Gastrocnemius medialis (tissue), 4 donors: ENCODE data around the gene ALCAM. TPM values are rescaled to one million over a fixed set of nuclear protein-coding genes. Genes with fewer than 3 reads are reported as not detected.

Source experiments
- ATAC-seq, 2 donors: fragments of 150-250 bp; one replicate each; pipeline ENCODE4 v1.9.1; 2016
- DNase-seq, 2 donors: peaks; one replicate each; pipeline ENCODE4 v3.0.0-alpha.2; 2019
- H3K27ac ChIP-seq, 4 donors: fragments of 200-600 bp; sonication (generic); 1 replicate in 1 of 4; 2 replicates in 3 of 4; pipeline ENCODE4 v1.5.1; 2016 to 2018; ENCODE audit warnings: mild to moderate bottlenecking in 2 of 4, moderate library complexity in 1 of 4
- H3K27me3 ChIP-seq, 3 donors: fragments of 200-600 bp; sonication (generic) in 2 of 3; 1 replicate in 1 of 3; 2 replicates in 2 of 3; pipeline versions ENCODE4 v1.5.1 to v1.6.0; 2016 to 2019; ENCODE audit warnings: mild to moderate bottlenecking in 1 of 3, moderate library complexity in 1 of 3
- H3K36me3 ChIP-seq, 2 donors: fragments of 200-600 bp; sonication (generic) in 1 of 2; one replicate each; pipeline ENCODE4 v1.5.1; 2017 to 2018
- H3K4me1 ChIP-seq, 2 donors: fragments of 200-600 bp; sonication (generic) in 1 of 2; one replicate each; pipeline ENCODE4 v1.5.1; 2016 to 2017; ENCODE audit warnings: mild to moderate bottlenecking in 2 of 2
- H3K4me3 ChIP-seq, 4 donors: fragments of 200-600 bp; sonication (generic) in 3 of 4; 1 replicate in 1 of 4; 2 replicates in 3 of 4; pipeline ENCODE4 v1.5.1; 2016 to 2019; ENCODE audit warnings: mild to moderate bottlenecking in 2 of 4
- H3K9me3 ChIP-seq, 3 donors: fragments of 200-600 bp; sonication (generic) in 2 of 3; 1 replicate in 1 of 3; 2 replicates in 2 of 3; pipeline ENCODE4 v1.5.1; 2016 to 2019
- POLR2A ChIP-seq, 2 donors: fragments of 450-650 bp; IDR thresholded peaks; one replicate each; pipeline ENCODE4 v1.6.1; 2017; ENCODE audit warnings: antibody characterized with exemption in 2 of 2, mild to moderate bottlenecking in 2 of 2, moderate library complexity in 2 of 2
- in situ Hi-C, 4 donors: fragments of 200-750 bp; cut with MboI; loops; one replicate each; pipeline versions ENCODE4 v1.15.0 to v1.8.0; 2017; ENCODE audit warnings: low sequenced_read_pairs in 4 of 4
- intact Hi-C: fragments of 100-400 bp; cut with DNase I; formaldehyde crosslinking; loops from one replicate; pipeline ENCODE4 v1.15.1; 2023; ENCODE audit warnings: low total_unique reads
- total RNA-seq, 4 donors: library from RNA; depleted of rRNA; stranded (reverse); fragments of >200 nt; gene quantifications; one replicate each; pipeline versions ENCODE4 v1.1.0 to v1.2.3, GENCODE V29; 2016
- TF ChIP-seq, protein P1 (sequence below), 5 experiments: fragments of 450-650 bp in 3 of 5; fragments of 200-600 bp in 2 of 5; sonication (generic) in 2 of 5; IDR thresholded peaks in 4 of 5; conservative IDR thresholded peaks in 1 of 5; 1 replicate in 4 of 5; 2 replicates in 1 of 5; pipeline ENCODE4 v1.5.1; 2016 to 2019; ENCODE audit warnings: antibody characterized with exemption in 5 of 5, mild to moderate bottlenecking in 3 of 5, moderate library complexity in 3 of 5

The ALCAM gene
- total RNA-seq, 4 donors from 2014 or later, result 0.82 to 3.5 (median 1.6) TPM

DNA sequence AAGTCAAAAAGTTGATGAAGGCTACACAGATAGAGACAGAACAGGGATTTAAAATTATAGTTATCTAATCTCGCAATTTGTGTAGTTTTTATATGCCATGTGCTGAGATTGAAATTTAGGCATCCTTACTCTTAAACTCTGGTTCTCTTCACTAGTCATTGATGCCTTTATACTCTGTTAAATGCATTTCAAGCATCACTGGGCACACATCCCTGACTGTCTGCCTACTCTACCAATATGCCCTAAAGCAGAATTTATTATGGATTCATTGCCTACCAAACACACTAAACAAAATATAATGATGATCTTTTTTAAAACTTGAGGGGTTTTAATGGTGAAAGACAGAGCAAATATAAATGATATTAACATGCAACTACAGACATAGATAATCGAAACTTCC is 10.3 kb upstream of the ALCAM start:
- in situ Hi-C loops, result no loop called here
- Histone ChIP-seq H3K9me3 (no peaks in the 10 kb centered on the region), H3K4me1 (no peaks in the 10 kb centered on the region), H3K27ac (no peak overlapping the region), H3K27me3 (peaks cover 0 to 13% (median 0%) of the 10 kb centered on the region in 3 donors), H3K4me3 (no peak overlapping the region), H3K36me3 (no peaks in the 10 kb centered on the region)
- intact Hi-C loops, result no loop called here
- DNase-seq, result no peak
- no peak for TF ChIP-seq POLR2A (IDR thresholded peaks at IDR 0.05)
- TF ChIP-seq, protein P1, sequence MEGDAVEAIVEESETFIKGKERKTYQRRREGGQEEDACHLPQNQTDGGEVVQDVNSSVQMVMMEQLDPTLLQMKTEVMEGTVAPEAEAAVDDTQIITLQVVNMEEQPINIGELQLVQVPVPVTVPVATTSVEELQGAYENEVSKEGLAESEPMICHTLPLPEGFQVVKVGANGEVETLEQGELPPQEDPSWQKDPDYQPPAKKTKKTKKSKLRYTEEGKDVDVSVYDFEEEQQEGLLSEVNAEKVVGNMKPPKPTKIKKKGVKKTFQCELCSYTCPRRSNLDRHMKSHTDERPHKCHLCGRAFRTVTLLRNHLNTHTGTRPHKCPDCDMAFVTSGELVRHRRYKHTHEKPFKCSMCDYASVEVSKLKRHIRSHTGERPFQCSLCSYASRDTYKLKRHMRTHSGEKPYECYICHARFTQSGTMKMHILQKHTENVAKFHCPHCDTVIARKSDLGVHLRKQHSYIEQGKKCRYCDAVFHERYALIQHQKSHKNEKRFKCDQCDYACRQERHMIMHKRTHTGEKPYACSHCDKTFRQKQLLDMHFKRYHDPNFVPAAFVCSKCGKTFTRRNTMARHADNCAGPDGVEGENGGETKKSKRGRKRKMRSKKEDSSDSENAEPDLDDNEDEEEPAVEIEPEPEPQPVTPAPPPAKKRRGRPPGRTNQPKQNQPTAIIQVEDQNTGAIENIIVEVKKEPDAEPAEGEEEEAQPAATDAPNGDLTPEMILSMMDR (IDR thresholded peaks at IDR 0.05 in 4 of 5, conservative IDR thresholded peaks at IDR 0.05 in 1 of 5), result no peak
- no peak for ATAC-seq

DNA sequence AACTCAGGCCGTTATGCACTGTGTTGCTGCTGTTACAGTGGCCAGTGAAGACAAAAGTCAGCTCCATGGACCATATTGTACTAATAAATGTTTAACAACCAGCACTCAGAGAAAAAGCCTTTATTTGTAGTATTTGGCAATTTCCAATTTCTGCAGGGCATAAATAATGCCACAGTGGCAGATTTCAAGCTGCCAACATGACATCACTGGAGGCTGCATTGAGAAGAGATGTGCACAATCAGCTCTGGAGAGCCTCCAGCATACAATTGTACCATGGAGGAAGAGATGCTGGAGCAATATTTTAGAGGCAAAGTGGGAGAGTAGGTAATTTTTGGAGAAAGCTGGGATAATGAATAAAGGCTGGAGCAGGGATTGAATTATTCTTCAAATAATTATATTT is 9.7 kb upstream of the ALCAM start:
- Histone ChIP-seq H3K9me3 (no peaks in the 10 kb centered on the region), H3K4me1 (no peaks in the 10 kb centered on the region), H3K4me3 (no peak overlapping the region), H3K27ac (no peak overlapping the region), H3K27me3 (peaks cover 0 to 13% (median 0%) of the 10 kb centered on the region in 3 donors), H3K36me3 (no peaks in the 10 kb centered on the region)
- no peak for TF ChIP-seq POLR2A (IDR thresholded peaks at IDR 0.05)
- TF ChIP-seq, protein P1 (IDR thresholded peaks at IDR 0.05 in 4 of 5, conservative IDR thresholded peaks at IDR 0.05 in 1 of 5), result no peak
- in situ Hi-C loops (no loop called here), intact Hi-C loops (no loop called here)
- DNase-seq, result no peak
- no peak for ATAC-seq

DNA sequence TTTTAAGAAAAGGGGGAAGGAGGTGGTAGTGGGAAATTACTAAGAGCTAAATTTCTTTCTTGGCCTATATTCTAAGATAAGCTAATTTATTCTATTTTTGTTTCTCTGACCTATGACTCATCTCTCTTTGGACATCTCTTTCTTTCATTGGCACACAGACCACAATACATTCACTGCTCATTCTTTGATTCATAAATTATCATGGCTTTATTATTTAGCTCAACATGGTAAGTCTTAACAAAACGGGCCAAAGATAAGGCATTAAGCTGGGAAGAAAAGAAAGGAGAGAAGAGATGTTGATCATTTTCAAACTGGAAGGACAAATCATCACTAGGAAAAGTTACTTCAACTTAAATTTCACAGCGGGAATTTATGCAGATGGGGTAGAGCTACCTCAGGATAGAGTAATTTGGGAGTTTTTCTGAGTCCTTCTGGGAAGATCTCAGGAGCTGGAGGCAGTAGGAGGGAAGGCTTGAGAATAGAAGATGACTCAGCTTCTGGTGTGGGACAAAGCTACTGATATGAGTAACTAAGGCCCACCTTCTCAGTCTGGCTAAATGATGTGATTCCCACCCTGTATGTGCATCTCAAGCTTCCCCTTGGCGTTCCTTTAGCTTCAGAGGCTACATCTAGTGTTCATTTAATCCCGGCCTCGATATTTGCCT is 7.5 kb upstream of the ALCAM start:
- Histone ChIP-seq H3K27ac (no peak overlapping the region), H3K4me1 (no peaks in the 10 kb centered on the region), H3K9me3 (no peaks in the 10 kb centered on the region), H3K36me3 (no peaks in the 10 kb centered on the region), H3K27me3 (peaks cover 0 to 4% (median 3%) of the 10 kb centered on the region in 3 donors), H3K4me3 (no peak overlapping the region)
- in situ Hi-C loops (no loop called here), intact Hi-C loops (no loop called here)
- no peak for TF ChIP-seq POLR2A (IDR thresholded peaks at IDR 0.05)
- TF ChIP-seq, protein P1 (IDR thresholded peaks at IDR 0.05 in 4 of 5, conservative IDR thresholded peaks at IDR 0.05 in 1 of 5), result no peak
- DNase-seq (no peak), ATAC-seq (no peak)

DNA sequence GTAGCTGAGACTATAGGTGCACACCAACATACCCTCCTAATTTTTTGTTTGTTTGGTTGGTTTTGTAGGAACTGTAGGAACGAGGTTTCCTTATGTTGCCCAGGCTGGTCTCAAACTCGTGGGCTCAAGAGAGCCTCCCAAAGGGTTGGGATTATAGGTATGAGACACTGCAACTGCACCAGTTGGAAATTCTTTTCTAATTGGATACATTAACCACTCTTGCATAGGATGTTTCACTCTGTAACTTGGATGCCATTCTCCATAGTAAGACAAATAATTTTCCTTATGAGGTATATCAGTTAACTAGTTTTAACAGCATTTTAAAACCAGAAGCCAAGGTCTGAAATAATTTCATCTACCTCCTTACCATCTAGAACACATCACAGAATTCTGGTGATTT is 6.7 kb upstream of the ALCAM start:
- Histone ChIP-seq H3K27me3 (peaks cover 0 to 9% (median 8%) of the 10 kb centered on the region in 3 donors), H3K4me3 (no peak overlapping the region)

More for the DNA sequence above, 6.7 kb upstream of the ALCAM start:
- TF ChIP-seq, protein P1 (IDR thresholded peaks at IDR 0.05 in 4 of 5, conservative IDR thresholded peaks at IDR 0.05 in 1 of 5), result no peak
- TF ChIP-seq POLR2A (IDR thresholded peaks at IDR 0.05), result no peak
- H3K27ac ChIP-seq, result no peak overlapping the region
- H3K9me3 ChIP-seq, result no peaks in the 10 kb centered on the region
- in situ Hi-C loops, result no loop called here
- ATAC-seq, result no peak
- intact Hi-C loops, result no loop called here
- H3K36me3 ChIP-seq, result no peaks in the 10 kb centered on the region
- DNase-seq, result no peak
- H3K4me1 ChIP-seq, result no peaks in the 10 kb centered on the region
